Dendritic cell treated with granulocyte-macrophage colony-stimulating factor and Interleukin-4, amounts not matched to agents 40 ng/mL and 50 ng/mL, for 4 days (primary cell): ENCODE measurements around the gene FGD6.

ENCODE experiments used
- H3K27ac Mint-ChIP-seq: one replicate; pipeline ENCODE4 v1.8.0; 2022; ENCODE audit warnings: mild to moderate bottlenecking, mixed read lengths
- H3K27me3 Mint-ChIP-seq: one replicate; pipeline ENCODE4 v1.8.0; 2022; ENCODE audit warnings: mild to moderate bottlenecking, mixed read lengths
- H3K36me3 Mint-ChIP-seq: one replicate; pipeline ENCODE4 v1.8.0; 2022; ENCODE audit warnings: low read depth, mixed read lengths
- H3K4me1 Mint-ChIP-seq: one replicate; pipeline ENCODE4 v1.8.0; 2022; ENCODE audit warnings: low read depth, mixed read lengths
- H3K4me3 Mint-ChIP-seq: one replicate; pipeline ENCODE4 v1.8.0; 2022; ENCODE audit warnings: mild to moderate bottlenecking, moderate library complexity, mixed read lengths
- H3K9me3 Mint-ChIP-seq: one replicate; pipeline ENCODE4 v1.8.0; 2022; ENCODE audit warnings: mixed read lengths
- intact Hi-C: fragments of 100-400 bp; cut with micrococcal nuclease; formaldehyde crosslinking; loops from one replicate; pipeline ENCODE4 v1.15.0; 2022

FGD6 gene

DNA sequence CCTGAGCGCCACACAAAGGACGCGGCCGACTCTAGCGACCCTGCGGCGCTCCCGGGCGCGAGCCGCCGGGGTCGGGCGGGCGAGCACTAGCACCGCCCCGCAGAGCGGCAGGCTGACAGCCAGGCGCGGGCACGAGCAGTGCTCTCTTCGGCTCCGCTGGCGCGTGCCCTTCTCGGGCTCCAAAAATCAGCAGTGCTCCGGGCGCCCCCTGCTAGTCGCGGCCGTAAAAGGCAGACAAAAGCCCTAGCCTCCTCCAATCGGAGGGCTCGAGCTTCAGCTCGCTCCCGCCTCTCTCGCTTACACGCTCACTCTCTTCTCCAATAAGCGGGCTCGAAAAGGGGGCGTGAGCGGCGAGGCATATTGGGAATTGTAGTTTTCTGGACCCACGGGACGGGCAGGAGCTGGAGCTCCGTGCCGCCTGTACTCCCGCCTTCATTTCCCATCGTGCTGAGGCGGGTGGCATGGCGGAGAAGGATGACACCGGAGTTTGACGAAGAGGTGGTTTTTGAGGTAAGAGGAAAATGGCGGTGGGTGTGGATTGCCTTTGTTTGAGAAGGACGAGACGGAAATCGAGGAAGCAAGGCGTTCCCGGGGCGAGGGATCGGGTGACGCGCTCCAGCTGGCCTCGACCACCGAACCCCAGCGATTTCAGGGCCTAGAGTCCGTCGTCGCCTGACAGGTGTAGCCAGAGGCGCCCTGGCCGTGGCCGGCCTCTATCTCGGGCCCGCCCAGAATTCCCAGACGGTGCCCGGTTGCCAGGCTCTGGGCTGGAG, at the start of gene FGD6, which contains the start of gene VEZT:
FGD6 (minus strand) TSS at position 91 of the 773 bp plus-strand sequence. CDS start 227 bp downstream, outside the sequence.
VEZT (plus strand) TSS at position 431 of the 773 bp plus-strand sequence; CDS start at position 475, 44 bp downstream.
- Mint-ChIP-seq H3K9me3 (no peaks in the 10 kb centered on the region), H3K36me3 (peaks cover 24% of the 10 kb centered on the region), H3K27me3 (no peaks in the 10 kb centered on the region), H3K4me1 (peaks cover 40% of the 10 kb centered on the region), H3K27ac (peak within 1 kb of the TSS; percentile 89), H3K4me3 (peak within 1 kb of the TSS; percentile 87)
- intact Hi-C loops = loop anchor here (1.0 to 5.0 kb wide), 4 partner anchors 85 to 257 kb away; partner anchors contain the start of genes METAP2 and NR2C1

DNA sequence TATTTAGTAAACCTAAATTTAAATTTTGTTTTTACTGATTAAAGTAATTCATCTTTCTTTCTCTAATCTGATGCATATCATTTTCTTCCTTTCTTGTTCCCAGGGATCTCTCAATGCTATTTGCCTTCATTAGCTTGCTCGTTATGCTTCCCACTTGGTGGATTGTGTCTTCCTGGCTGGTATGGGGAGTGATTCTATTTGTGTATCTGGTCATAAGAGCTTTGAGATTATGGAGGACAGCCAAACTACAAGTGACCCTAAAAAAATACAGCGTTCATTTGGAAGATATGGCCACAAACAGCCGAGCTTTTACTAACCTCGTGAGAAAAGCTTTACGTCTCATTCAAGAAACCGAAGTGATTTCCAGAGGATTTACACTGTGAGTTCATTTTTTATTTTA, 49.0 kb upstream of the FGD6 start:
- intact Hi-C loops = no loop called here
- no peaks in the 10 kb centered on the region for H3K27me3 Mint-ChIP-seq
- H3K36me3 Mint-ChIP-seq = peaks cover 44% of the 10 kb centered on the region
- no peak overlapping the region for H3K4me3 Mint-ChIP-seq
- no peaks in the 10 kb centered on the region for H3K9me3 Mint-ChIP-seq
- H3K27ac Mint-ChIP-seq = no peak overlapping the region
- H3K4me1 Mint-ChIP-seq = no peaks in the 10 kb centered on the region

DNA sequence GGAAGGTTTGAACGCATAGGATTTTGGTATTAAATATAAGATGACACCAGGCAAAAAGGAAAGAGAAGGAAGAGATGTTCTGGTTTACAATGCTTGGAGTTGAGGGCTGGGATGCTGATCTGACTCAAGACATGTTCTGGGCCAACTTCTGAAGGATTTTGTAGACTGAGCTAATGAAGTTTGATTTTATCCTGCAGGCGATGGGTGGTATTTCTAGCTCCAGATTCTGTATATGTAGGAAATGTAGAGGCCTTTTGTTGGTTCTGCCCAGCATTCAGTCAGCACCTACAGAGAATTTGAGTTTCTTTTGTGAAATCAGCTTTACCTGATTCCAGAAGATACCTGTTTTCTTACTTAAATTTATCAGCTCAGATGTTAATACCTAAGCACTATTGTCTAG, 48.5 kb upstream of the FGD6 start:
- Mint-ChIP-seq H3K4me3 (no peak overlapping the region), H3K36me3 (peaks cover 47% of the 10 kb centered on the region), H3K9me3 (no peaks in the 10 kb centered on the region), H3K4me1 (no peaks in the 10 kb centered on the region), H3K27me3 (no peaks in the 10 kb centered on the region), H3K27ac (no peak overlapping the region)
- intact Hi-C loops = no loop called here

GRCh38 chr12:95262808-95263207, 45.5 kb upstream of the FGD6 start:
- peaks cover 56% of the 10 kb centered on the region for H3K36me3 Mint-ChIP-seq
- no peak overlapping the region for H3K4me3 Mint-ChIP-seq
- no peaks in the 10 kb centered on the region for H3K9me3 Mint-ChIP-seq
- no peak overlapping the region for H3K27ac Mint-ChIP-seq
- no peaks in the 10 kb centered on the region for H3K4me1 Mint-ChIP-seq
- H3K27me3 Mint-ChIP-seq = no peaks in the 10 kb centered on the region
- intact Hi-C loops = no loop called here

- Mint-ChIP-seq H3K36me3 (peaks cover 57% of the 10 kb centered on the region), H3K27me3 (no peaks in the 10 kb centered on the region), H3K4me3 (no peak overlapping the region), H3K9me3 (no peaks in the 10 kb centered on the region), H3K27ac (no peak overlapping the region), H3K4me1 (no peaks in the 10 kb centered on the region)
- intact Hi-C loops = no loop called here
Measured at GRCh38 chr12:95261109-95261508, 43.8 kb upstream of the FGD6 start.

GRCh38 chr12:95259368-95259767, 42.1 kb upstream of the FGD6 start:
- Mint-ChIP-seq H3K27me3 (no peaks in the 10 kb centered on the region), H3K9me3 (no peaks in the 10 kb centered on the region), H3K4me1 (no peaks in the 10 kb centered on the region), H3K27ac (no peak overlapping the region), H3K36me3 (peaks cover 60% of the 10 kb centered on the region), H3K4me3 (no peak overlapping the region)
- intact Hi-C loops = no loop called here

GRCh38 chr12:95258803-95259202, 41.5 kb upstream of the FGD6 start:
- no peaks in the 10 kb centered on the region for H3K9me3 Mint-ChIP-seq
- intact Hi-C loops = no loop called here
- no peaks in the 10 kb centered on the region for H3K4me1 Mint-ChIP-seq
- H3K27me3 Mint-ChIP-seq = no peaks in the 10 kb centered on the region
- H3K27ac Mint-ChIP-seq = no peak overlapping the region
- peaks cover 64% of the 10 kb centered on the region for H3K36me3 Mint-ChIP-seq
- H3K4me3 Mint-ChIP-seq = no peak overlapping the region

GRCh38 chr12:95258151-95258550, 40.9 kb upstream of the FGD6 start:
- no peak overlapping the region for H3K27ac Mint-ChIP-seq
- intact Hi-C loops = no loop called here
- H3K9me3 Mint-ChIP-seq = no peaks in the 10 kb centered on the region
- peaks cover 61% of the 10 kb centered on the region for H3K36me3 Mint-ChIP-seq
- no peaks in the 10 kb centered on the region for H3K27me3 Mint-ChIP-seq
- H3K4me1 Mint-ChIP-seq = no peaks in the 10 kb centered on the region
- no peak overlapping the region for H3K4me3 Mint-ChIP-seq

GRCh38 chr12:95257541-95257940, 40.3 kb upstream of the FGD6 start:
- no peaks in the 10 kb centered on the region for H3K27me3 Mint-ChIP-seq
- H3K9me3 Mint-ChIP-seq = no peaks in the 10 kb centered on the region
- peaks cover 60% of the 10 kb centered on the region for H3K36me3 Mint-ChIP-seq
- no peak overlapping the region for H3K27ac Mint-ChIP-seq
- no peak overlapping the region for H3K4me3 Mint-ChIP-seq
- H3K4me1 Mint-ChIP-seq = no peaks in the 10 kb centered on the region
- intact Hi-C loops = no loop called here

DNA sequence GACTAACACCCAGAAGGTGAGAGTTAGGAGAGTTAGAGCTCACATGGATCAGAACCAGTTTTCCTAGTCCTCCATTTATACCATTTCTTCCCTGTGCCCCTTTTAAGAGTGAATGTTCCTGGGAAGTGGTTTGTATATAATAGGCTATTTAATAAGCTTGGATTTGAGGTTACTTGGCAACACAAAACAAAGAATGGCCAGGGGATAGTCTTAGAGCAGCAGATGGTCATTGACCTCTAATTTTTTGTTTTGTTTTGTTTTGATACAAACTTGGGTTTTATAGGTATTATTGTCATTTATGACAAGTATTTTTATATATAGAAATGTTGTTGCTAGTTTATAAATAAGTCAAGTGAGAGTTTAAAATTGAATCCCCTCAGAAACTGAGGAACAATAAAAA, 36.1 kb upstream of the FGD6 start:
- Mint-ChIP-seq H3K4me1 (no peaks in the 10 kb centered on the region), H3K36me3 (peaks cover 49% of the 10 kb centered on the region), H3K4me3 (no peak overlapping the region), H3K9me3 (no peaks in the 10 kb centered on the region), H3K27ac (no peak overlapping the region), H3K27me3 (no peaks in the 10 kb centered on the region)
- intact Hi-C loops = no loop called here

DNA sequence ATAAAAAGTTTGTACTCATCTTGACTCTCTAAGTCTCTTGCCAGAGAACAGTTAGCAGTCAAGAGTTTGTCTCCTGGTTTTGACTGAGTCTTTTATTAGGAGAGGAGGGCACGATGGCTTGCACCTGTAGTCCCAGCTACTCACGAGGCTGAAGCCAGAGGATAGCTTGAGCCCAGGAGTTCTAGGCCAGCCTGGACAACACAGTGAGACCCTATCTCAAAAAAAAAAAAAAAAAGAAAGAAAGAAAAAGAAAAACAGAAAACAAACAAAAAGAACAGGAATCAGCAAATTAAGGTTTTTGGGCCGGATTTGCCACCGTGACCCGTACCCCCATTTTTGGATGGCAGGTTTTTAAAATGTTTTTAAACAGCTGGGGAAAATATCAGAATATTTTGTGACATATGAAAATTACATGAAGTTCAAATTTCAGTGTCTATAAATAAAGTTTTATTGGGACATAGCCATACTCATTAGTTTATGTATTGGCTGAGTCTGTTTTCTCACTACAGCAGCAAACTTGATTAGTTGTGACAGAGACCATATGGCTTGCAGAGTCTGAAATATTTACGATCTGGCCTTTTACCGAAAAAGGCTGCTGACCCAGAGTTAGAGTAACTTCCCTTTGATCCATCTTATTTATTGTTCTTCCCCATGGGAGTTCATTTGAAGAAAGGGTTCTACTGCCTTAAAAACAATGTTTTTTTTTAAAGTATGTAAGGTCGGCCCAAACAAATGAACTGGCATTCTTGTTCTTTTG, 31.5 kb upstream of the FGD6 start:
- intact Hi-C loops = no loop called here
- Mint-ChIP-seq H3K9me3 (no peaks in the 10 kb centered on the region), H3K4me3 (no peak overlapping the region), H3K4me1 (no peaks in the 10 kb centered on the region), H3K27me3 (no peaks in the 10 kb centered on the region), H3K36me3 (peaks cover 22% of the 10 kb centered on the region), H3K27ac (no peak overlapping the region)

- intact Hi-C loops = no loop called here
- H3K27me3 Mint-ChIP-seq = no peaks in the 10 kb centered on the region
Measured at GRCh38 chr12:95248095-95248494, 30.8 kb upstream of the FGD6 start.

DNA sequence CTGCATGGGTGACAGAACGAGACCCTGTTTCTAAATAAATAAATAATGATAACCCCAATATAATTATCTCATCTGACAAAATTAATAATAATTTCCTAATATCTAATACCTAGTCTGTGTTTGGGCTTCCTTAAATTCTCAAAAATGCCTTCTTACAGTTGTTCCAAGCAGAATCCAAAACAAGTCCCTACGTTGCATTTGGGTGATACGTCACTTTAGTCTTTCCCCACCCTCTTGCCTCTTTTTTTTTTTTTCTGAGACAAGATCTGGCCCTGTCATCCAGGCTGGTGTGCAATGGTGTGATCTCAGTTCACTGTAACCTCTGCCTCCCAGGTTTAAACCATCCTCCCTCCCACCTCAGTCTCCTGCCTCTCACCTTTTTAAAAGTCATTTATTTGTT, 27.1 kb upstream of the FGD6 start:
- Mint-ChIP-seq H3K27ac (no peak overlapping the region), H3K4me1 (peaks cover 6% of the 10 kb centered on the region), H3K9me3 (no peaks in the 10 kb centered on the region), H3K27me3 (no peaks in the 10 kb centered on the region), H3K36me3 (peaks cover 22% of the 10 kb centered on the region), H3K4me3 (no peak overlapping the region)
- intact Hi-C loops = no loop called here

More at GRCh38 chr12:95248095-95248494, 30.8 kb upstream of the FGD6 start:
- Mint-ChIP-seq H3K27ac (no peak overlapping the region), H3K4me1 (no peaks in the 10 kb centered on the region), H3K9me3 (no peaks in the 10 kb centered on the region), H3K4me3 (no peak overlapping the region), H3K36me3 (peaks cover 26% of the 10 kb centered on the region)

DNA sequence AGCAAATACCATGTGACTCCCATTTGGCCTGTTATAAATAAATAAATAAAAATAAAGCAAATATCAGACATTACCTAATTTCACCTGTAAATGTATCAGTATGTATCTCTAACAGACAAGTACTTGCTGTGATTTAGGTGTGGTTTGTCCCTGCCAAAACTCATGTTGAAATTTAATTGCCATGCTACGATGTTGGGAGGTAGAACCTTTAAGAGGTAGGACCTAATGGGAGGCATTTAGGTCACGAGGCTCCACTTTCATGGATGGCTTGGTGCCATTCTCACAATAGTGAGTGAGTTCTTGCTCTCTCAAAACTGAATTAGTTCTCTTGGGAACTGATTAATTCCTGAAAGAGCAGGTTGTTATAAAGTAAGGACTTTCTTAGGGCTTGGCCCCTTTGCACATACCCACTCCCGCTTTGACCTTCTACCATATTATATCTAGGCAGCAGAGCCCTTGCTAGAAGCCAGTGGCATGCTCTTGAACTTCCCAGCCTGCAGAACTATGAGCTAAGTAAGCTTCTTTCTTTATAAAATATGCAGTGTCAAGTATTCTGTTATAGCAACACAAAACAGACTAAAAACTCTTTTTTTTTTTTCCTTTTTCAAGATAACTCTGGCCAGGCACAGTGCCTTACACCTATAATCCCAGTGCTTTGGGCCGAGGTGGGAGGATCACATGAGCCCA, 26.4 kb upstream of the FGD6 start:
- no peak overlapping the region for H3K4me3 Mint-ChIP-seq
- H3K27ac Mint-ChIP-seq = no peak overlapping the region
- H3K9me3 Mint-ChIP-seq = no peaks in the 10 kb centered on the region
- no peaks in the 10 kb centered on the region for H3K27me3 Mint-ChIP-seq
- peaks cover 22% of the 10 kb centered on the region for H3K36me3 Mint-ChIP-seq
- intact Hi-C loops = no loop called here
- H3K4me1 Mint-ChIP-seq = peaks cover 9% of the 10 kb centered on the region
